Calu3 (cell line): ENCODE results near the gene CUL4A. TPM values are rescaled to one million over a fixed set of nuclear protein-coding genes. Genes with fewer than 3 reads are reported as not detected.

Experiments
- BruUV-seq: library from RNA; stranded (reverse); fragments of 400-500 nt; replicated peaks from 2 replicates; lab custom pipeline; 2021; lab: Mats Ljungman, UMichigan
- CTCF ChIA-PET: fragments of 300-600 bp; sonication (Branson Sonifier 250); formaldehyde crosslinking; loops from one replicate; lab custom pipeline; 2022; ENCODE audit warnings: antibody characterized with exemption; lab: Charles Lee
- DNase-seq: peaks from one replicate; pipeline ENCODE4 v3.0.0; 2022
- H3K27ac Mint-ChIP-seq: one replicate; pipeline ENCODE4 v1.8.0; 2022; ENCODE audit warnings: mixed read lengths; ENCODE audit not compliant: unreplicated experiment
- H3K27me3 Mint-ChIP-seq: one replicate; pipeline ENCODE4 v1.8.0; 2022; ENCODE audit warnings: mixed read lengths; ENCODE audit not compliant: unreplicated experiment
- H3K36me3 Mint-ChIP-seq: one replicate; pipeline ENCODE4 v1.8.0; 2022; ENCODE audit warnings: mild to moderate bottlenecking, moderate library complexity, mixed read lengths; ENCODE audit not compliant: insufficient read depth, unreplicated experiment
- H3K4me1 Mint-ChIP-seq: one replicate; pipeline ENCODE4 v1.8.0; 2022; ENCODE audit warnings: mild to moderate bottlenecking, low read depth, mixed read lengths; ENCODE audit not compliant: unreplicated experiment
- H3K4me3 Mint-ChIP-seq: one replicate; pipeline ENCODE4 v1.8.0; 2022; ENCODE audit warnings: mild to moderate bottlenecking, low read depth, moderate library complexity, mixed read lengths; ENCODE audit not compliant: unreplicated experiment
- H3K9me3 Mint-ChIP-seq: one replicate; pipeline ENCODE4 v1.8.0; 2022; ENCODE audit warnings: low read depth, mixed read lengths; ENCODE audit not compliant: unreplicated experiment
- intact Hi-C: fragments of 100-400 bp; cut with micrococcal nuclease; formaldehyde crosslinking; loops from one replicate; pipeline ENCODE4 v1.10.0; 2022; ENCODE audit not compliant: unreplicated experiment
- total RNA-seq: library from RNA; stranded (reverse); gene quantifications from 2 replicates; pipeline ENCODE4 v1.2.3, GENCODE V29; 2022
- TF ChIP-seq, protein P1 (sequence below): fragments of 200-600 bp; IDR thresholded peaks from one replicate; pipeline ENCODE4 v1.8.0; 2022; ENCODE audit warnings: antibody characterized with exemption; ENCODE audit not compliant: unreplicated experiment

The CUL4A gene
- total RNA-seq, 1 experiment from 2014 or later, result 32.1 TPM

DNA sequence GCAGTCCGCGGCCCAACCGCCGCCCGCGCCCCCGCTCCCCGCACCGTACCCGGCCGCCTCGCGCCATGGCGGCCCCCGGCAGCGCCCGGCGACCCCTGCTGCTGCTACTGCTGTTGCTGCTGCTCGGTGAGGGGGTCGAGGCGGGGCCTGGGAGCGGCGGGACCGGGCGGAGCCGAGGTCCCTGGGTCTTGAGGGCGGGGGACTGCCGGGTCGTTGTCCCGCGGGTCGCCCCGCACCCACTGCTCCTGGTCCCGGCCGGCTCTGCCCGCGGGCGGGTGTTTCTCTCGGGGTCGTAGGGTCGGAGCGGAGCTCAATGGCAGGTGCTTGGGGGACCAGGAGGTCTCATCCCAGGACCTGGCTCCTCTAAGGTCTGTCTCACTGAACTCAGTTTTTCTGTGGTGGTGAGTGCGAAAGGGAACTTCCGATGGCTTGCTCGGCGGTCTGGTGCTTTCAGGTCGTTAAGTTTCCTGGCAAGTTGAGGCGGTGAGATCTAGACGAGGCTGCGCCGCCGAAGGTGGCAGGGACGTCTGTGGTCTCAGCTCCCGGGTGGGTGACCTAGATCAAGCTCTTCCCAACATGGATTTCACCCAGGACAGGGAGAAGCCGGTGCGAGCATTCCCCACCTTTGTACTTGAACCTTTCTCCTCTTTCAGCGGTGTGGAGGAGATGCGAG lies 88.1 kb downstream of the CUL4A start:
- peak overlapping the region; percentile 100 for H3K4me3 Mint-ChIP-seq
- H3K27me3 Mint-ChIP-seq, result peaks cover 2% of the 10 kb centered on the region
- H3K9me3 Mint-ChIP-seq, result peaks cover 2% of the 10 kb centered on the region
- H3K36me3 Mint-ChIP-seq, result peaks cover 15% of the 10 kb centered on the region
- DNase-seq, result no peak
- intact Hi-C loops, result no loop called here
- CTCF ChIA-PET, result no interaction called here
- peaks cover 11% of the 10 kb centered on the region for H3K4me1 Mint-ChIP-seq
- peak overlapping the region; percentile 60 for H3K27ac Mint-ChIP-seq
- TF ChIP-seq, protein P1, sequence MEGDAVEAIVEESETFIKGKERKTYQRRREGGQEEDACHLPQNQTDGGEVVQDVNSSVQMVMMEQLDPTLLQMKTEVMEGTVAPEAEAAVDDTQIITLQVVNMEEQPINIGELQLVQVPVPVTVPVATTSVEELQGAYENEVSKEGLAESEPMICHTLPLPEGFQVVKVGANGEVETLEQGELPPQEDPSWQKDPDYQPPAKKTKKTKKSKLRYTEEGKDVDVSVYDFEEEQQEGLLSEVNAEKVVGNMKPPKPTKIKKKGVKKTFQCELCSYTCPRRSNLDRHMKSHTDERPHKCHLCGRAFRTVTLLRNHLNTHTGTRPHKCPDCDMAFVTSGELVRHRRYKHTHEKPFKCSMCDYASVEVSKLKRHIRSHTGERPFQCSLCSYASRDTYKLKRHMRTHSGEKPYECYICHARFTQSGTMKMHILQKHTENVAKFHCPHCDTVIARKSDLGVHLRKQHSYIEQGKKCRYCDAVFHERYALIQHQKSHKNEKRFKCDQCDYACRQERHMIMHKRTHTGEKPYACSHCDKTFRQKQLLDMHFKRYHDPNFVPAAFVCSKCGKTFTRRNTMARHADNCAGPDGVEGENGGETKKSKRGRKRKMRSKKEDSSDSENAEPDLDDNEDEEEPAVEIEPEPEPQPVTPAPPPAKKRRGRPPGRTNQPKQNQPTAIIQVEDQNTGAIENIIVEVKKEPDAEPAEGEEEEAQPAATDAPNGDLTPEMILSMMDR, result no peak
- BruUV-seq, result no TSS peak

DNA sequence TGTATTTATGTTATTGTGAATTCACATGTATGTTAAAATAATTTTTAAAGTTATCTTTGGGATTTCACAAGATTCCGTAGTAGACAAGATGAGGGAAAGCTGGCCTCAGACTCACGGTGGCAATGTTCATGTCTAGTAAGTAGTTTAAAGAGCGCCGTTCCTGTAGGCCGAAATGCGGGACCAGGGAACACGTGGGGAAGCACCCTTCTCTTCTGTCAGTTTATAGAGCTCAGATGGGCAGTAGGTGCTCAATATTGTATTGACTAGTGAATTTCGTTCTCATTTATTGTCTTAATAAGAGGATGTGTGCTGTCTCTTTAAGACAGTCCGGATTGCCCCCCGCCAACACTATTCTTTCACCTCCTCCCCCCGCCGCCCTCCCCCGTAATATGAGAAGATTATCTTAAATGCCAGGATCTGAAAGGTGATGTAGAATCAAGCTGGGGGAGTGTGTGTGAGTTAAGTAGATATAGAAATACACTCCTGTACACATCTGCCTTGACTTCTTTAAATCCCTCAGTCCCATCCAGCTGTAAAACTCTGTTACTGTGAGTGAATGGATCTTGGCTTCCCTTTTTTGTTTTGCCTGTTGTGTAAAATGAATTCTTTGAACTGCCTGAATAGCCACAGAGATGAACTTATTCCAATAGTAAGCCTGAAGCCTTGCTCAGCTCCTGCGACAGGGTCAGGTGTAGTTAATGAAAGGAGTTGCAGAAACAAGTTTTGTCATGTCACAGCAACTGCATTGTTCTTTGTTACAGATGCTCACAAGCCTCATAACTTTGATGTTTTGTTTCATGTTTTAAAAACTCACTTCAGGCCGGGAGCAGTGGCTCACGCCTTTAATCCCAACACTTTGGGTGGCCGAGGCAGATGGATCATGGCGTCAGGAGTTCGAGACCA lies 88.9 kb downstream of the CUL4A start:
- no peak for DNase-seq
- H3K27me3 Mint-ChIP-seq, result no peaks in the 10 kb centered on the region
- TF ChIP-seq, protein P1, result no peak

DNA sequence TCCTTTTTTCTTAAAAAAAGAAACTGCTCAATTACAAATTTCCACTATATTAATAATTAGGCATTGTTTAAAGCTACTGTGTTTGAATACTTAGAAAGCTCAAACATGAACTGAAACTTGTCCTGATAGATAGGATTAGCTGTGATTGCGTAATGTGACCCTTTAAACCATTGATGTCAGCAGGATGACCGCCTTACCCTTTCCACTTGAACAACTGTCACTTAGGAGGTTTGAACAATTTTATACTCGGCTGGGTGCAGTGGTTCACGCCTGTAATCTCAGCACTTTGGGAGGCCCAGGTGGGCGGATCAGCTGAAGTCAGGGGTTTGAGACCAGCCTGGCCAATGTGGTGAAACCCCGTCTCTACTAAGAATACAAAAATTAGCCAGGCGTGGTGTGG lies 90.5 kb downstream of the CUL4A start:
- no peaks in the 10 kb centered on the region for H3K27me3 Mint-ChIP-seq
- peaks cover 11% of the 10 kb centered on the region for H3K4me1 Mint-ChIP-seq
- peaks cover 15% of the 10 kb centered on the region for H3K36me3 Mint-ChIP-seq
- H3K9me3 Mint-ChIP-seq, result peaks cover 2% of the 10 kb centered on the region
- no TSS peak for BruUV-seq
- intact Hi-C loops, result no loop called here
- TF ChIP-seq, protein P1, result no peak
- no peak overlapping the region for H3K27ac Mint-ChIP-seq
- CTCF ChIA-PET, result interaction anchor here (0.7 kb wide), 1 partner anchor 278 kb away, joined by 4 read pairs; no protein-coding TSS in a partner anchor
- H3K4me3 Mint-ChIP-seq, result no peak overlapping the region
- no peak for DNase-seq

More for the DNA sequence above, 88.9 kb downstream of the CUL4A start:
- intact Hi-C loops, result no loop called here
- CTCF ChIA-PET, result no interaction called here
- peaks cover 15% of the 10 kb centered on the region for H3K36me3 Mint-ChIP-seq
- peak overlapping the region; percentile 60 for H3K27ac Mint-ChIP-seq
- peak overlapping the region; percentile 100 for H3K4me3 Mint-ChIP-seq
- H3K4me1 Mint-ChIP-seq, result peaks cover 11% of the 10 kb centered on the region
- BruUV-seq, result TSS peak; percentile 66
- H3K9me3 Mint-ChIP-seq, result peaks cover 2% of the 10 kb centered on the region

DNA sequence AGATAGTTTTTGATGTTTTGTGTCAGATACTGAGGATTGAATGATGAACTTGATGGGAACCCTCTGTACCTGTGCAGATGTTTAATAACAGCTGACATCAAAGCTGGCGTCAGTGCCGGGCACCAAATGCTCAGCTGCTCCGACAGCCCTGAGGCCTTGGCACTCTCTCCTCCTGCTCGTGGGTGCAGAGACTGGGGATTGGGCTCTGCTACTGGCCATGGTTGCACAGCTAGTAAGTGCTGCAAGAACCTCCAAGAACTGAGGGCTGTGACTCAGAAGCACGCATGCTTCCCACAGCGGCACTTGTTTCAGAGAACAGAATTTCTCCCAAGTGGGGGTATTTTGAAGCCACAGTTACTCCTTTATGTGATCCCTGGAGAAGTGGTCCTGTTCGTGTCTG lies 93.6 kb downstream of the CUL4A start:
- H3K9me3 Mint-ChIP-seq, result no peaks in the 10 kb centered on the region
- H3K27me3 Mint-ChIP-seq, result no peaks in the 10 kb centered on the region
- CTCF ChIA-PET, result no interaction called here
- no peak for DNase-seq
- TF ChIP-seq, protein P1, result no peak
- intact Hi-C loops, result no loop called here
- H3K27ac Mint-ChIP-seq, result no peak overlapping the region
- no peak overlapping the region for H3K4me3 Mint-ChIP-seq
- H3K4me1 Mint-ChIP-seq, result no peaks in the 10 kb centered on the region
- BruUV-seq, result no TSS peak
- H3K36me3 Mint-ChIP-seq, result no peaks in the 10 kb centered on the region
